K562 (cell line): ENCODE measurements around the gene MPV17L. TPM values are rescaled to one million over a fixed set of nuclear protein-coding genes. Genes with fewer than 3 reads are reported as not detected.

Experiments
- ATAC-seq: fragments of 200-7000 bp; cut with Tn5 transposase; 3 replicates; pipeline ENCODE4 v1.9.1; 2020; ENCODE audit warnings: moderate library complexity
- BruUV-seq: library from RNA; stranded (reverse); fragments of 400-500 nt; replicated peaks from 2 replicates; lab custom pipeline; 2021; lab: Mats Ljungman, UMichigan
- CTCF ChIA-PET: fragments of 300-600 bp; formaldehyde crosslinking; extraction: SDS; loops from one replicate; lab custom pipeline; 2021; ENCODE audit warnings: low intra/inter-chr PET ratio; lab: Yijun Ruan, JAX
- POLR2A ChIA-PET: fragments of 300-600, 350-650 bp; sonication (Branson Sonifier 250); formaldehyde crosslinking; extraction: SDS; loops from one replicate; lab custom pipeline; 2021; ENCODE audit warnings: antibody characterized with exemption, inconsistent platforms; lab: Yijun Ruan, JAX
- DNase-seq, 4 experiments: peaks; one replicate each; pipeline versions ENCODE4 v3.0.0 to v3.0.0-alpha.2; 2011 to 2018; ENCODE audit warnings: low spot score in 3 of 4, mixed read lengths in 3 of 4; ENCODE audit errors: extremely low read depth in 1 of 4
- FAIRE-seq: peaks from 2 replicates; lab custom pipeline; 2011; peaks lifted over from hg19 to GRCh38; lab: Jason Lieb, UNC
- H2AFZ ChIP-seq: 2 replicates; pipeline ENCODE4 v1.6.0; 2011; ENCODE audit warnings: low read depth, low read length, control low read depth, inconsistent platforms
- H3K27ac ChIP-seq: fragments of 200-600 bp; 3 replicates; pipeline ENCODE4 v1.8.0; 2011; ENCODE audit warnings: low read depth, mild to moderate bottlenecking, control low read depth, inconsistent platforms, low read length, moderate library complexity, mixed read lengths; ENCODE audit errors: extremely low read depth
- H3K27me3 ChIP-seq, 2 experiments: fragments of 300-600 bp in 1 of 2; 2 replicates in 1 of 2; 3 replicates in 1 of 2; pipeline versions ENCODE4 v1.6.0 to v1.8.0; 2011; ENCODE audit warnings: inconsistent platforms in 2 of 2, low read length in 2 of 2, mild to moderate bottlenecking in 1 of 2, mixed read lengths in 1 of 2, moderate library complexity in 1 of 2; ENCODE audit not compliant: control insufficient read depth in 2 of 2, insufficient read depth in 2 of 2
- H3K36me3 ChIP-seq: fragments of 300-600 bp; 3 replicates; pipeline ENCODE4 v1.8.0; 2011; ENCODE audit warnings: mild to moderate bottlenecking, low read length, inconsistent platforms; ENCODE audit not compliant: control insufficient read depth, insufficient read depth
- H3K4me1 ChIP-seq, 2 experiments: fragments of 200-600 bp in 1 of 2; replicated peaks in 1 of 2; 2 replicates in 1 of 2; 3 replicates in 1 of 2; pipeline versions ENCODE4 v1.5.1 to v1.8.0; 2011; ENCODE audit warnings: inconsistent platforms in 2 of 2, low read length in 2 of 2, mild to moderate bottlenecking in 1 of 2, mixed read lengths in 1 of 2, moderate library complexity in 1 of 2; ENCODE audit not compliant: control insufficient read depth in 2 of 2, insufficient read depth in 2 of 2
- H3K4me2 ChIP-seq: 2 replicates; pipeline ENCODE4 v1.6.1; 2011; ENCODE audit warnings: low read length, control low read depth, inconsistent platforms, mixed read lengths; ENCODE audit not compliant: insufficient read depth
- H3K4me3 ChIP-seq: fragments of 200-600 bp; sonication (generic), shearing (Covaris generic); 2 replicates; pipeline ENCODE4 v1.5.1; 2016; ENCODE audit warnings: control low read depth, inconsistent platforms
- H3K79me2 ChIP-seq: fragments of 200-600 bp; 3 replicates; pipeline ENCODE4 v1.8.0; 2011; ENCODE audit warnings: low read length, inconsistent platforms; ENCODE audit not compliant: control insufficient read depth, insufficient read depth
- H3K9ac ChIP-seq, 2 experiments: 2 replicates each; pipeline versions ENCODE4 v1.6.0 to v1.6.1; 2011; ENCODE audit warnings: low read depth in 2 of 2, low read length in 2 of 2, control low read depth in 1 of 2, inconsistent platforms in 1 of 2, mild to moderate bottlenecking in 1 of 2, mixed read lengths in 1 of 2; ENCODE audit not compliant: insufficient read depth in 1 of 2
- H3K9me1 ChIP-seq: one replicate; pipeline ENCODE4 v1.6.0; 2011; ENCODE audit warnings: inconsistent platforms, mild to moderate bottlenecking, low read length, moderate library complexity; ENCODE audit not compliant: control insufficient read depth, insufficient read depth
- H3K9me3 ChIP-seq: replicated peaks from 2 replicates; pipeline ENCODE4 v1.5.1; 2011; ENCODE audit warnings: low read depth, low read length, inconsistent platforms; ENCODE audit not compliant: control insufficient read depth, insufficient read depth
- H4K20me1 ChIP-seq: replicated peaks from 2 replicates; pipeline ENCODE4 v1.6.1; 2011; ENCODE audit warnings: low read length, inconsistent platforms, mixed read lengths; ENCODE audit not compliant: control insufficient read depth, insufficient read depth
- ARNT ChIP-seq, 2 experiments: fragments of 450-650 bp; IDR thresholded peaks; 2 replicates each; pipeline ENCODE4 v1.6.1; 2016; ENCODE audit warnings: mild to moderate bottlenecking in 1 of 2
- ETV1 ChIP-seq: fragments of 450-650 bp; conservative IDR thresholded peaks from 2 replicates; pipeline ENCODE4 v1.6.1; 2016; ENCODE audit warnings: missing genetic modification characterization, control low read depth, low read depth, missing compliant biosample characterization
- FOXA3 ChIP-seq, 2 experiments: fragments of 450-650 bp in 1 of 2; sonication (generic) in 1 of 2; formaldehyde crosslinking; IDR thresholded peaks in 1 of 2; conservative IDR thresholded peaks in 1 of 2; 2 replicates each; pipeline versions ENCODE4 v1.4.0 to v1.8.0; 2020 to 2022; ENCODE audit warnings: mild to moderate bottlenecking in 2 of 2, missing genetic modification reagents in 1 of 2
- FOXO4 ChIP-seq: fragments of 450-650 bp; formaldehyde crosslinking; IDR thresholded peaks from 2 replicates; pipeline ENCODE4 v1.4.0; 2020; ENCODE audit warnings: mild to moderate bottlenecking, moderate library complexity
- GATAD2B ChIP-seq: fragments of 450-650 bp; IDR thresholded peaks from 2 replicates; pipeline ENCODE4 v1.6.1; 2017; ENCODE audit warnings: mild to moderate bottlenecking, borderline replicate concordance
- HMG20A ChIP-seq: fragments of 450-650 bp; formaldehyde crosslinking; conservative IDR thresholded peaks from 2 replicates; pipeline ENCODE4 v1.4.0; 2020; ENCODE audit warnings: mild to moderate bottlenecking, mixed read lengths
- HOMEZ ChIP-seq: fragments of 250-450 bp; sonication (Bioruptor Pico); IDR thresholded peaks from 2 replicates; pipeline ENCODE4 v1.4.0; 2020; ENCODE audit warnings: mild to moderate bottlenecking, moderate library complexity
- KDM1A ChIP-seq, 2 experiments: fragments of 450-650 bp; IDR thresholded peaks; 2 replicates each; pipeline ENCODE4 v1.6.1; 2016; ENCODE audit warnings: mild to moderate bottlenecking in 2 of 2
- KLF16 ChIP-seq: IDR thresholded peaks from 2 replicates; pipeline ENCODE4 v1.6.1; 2016; ENCODE audit warnings: antibody characterized with exemption
- NCOA1 ChIP-seq: fragments of 450-650 bp; IDR thresholded peaks from 2 replicates; pipeline ENCODE4 v1.6.1; 2016; ENCODE audit warnings: low read depth
- NRF1 ChIP-seq, 2 experiments: fragments of 450-650 bp; IDR thresholded peaks in 1 of 2; conservative IDR thresholded peaks in 1 of 2; 2 replicates each; pipeline ENCODE4 v1.6.1; 2014; ENCODE audit warnings: mild to moderate bottlenecking in 2 of 2
- SRSF1 ChIP-seq: fragments of 200-400 bp; formaldehyde crosslinking; IDR thresholded peaks from 2 replicates; pipeline ENCODE4 v1.6.1; 2017; ENCODE audit warnings: mild to moderate bottlenecking, low read depth, low read length, moderate library complexity
- TAF15 ChIP-seq: fragments of 200-400 bp; formaldehyde crosslinking; IDR thresholded peaks from 2 replicates; pipeline ENCODE4 v1.6.1; 2017; ENCODE audit warnings: mild to moderate bottlenecking, low read depth, low read length, moderate library complexity
- ZNF184 ChIP-seq: sonication (generic); formaldehyde crosslinking; IDR thresholded peaks from 2 replicates; pipeline ENCODE4 v1.5.0; 2020; ENCODE audit warnings: missing genetic modification reagents
- ZNF282 ChIP-seq: sonication (generic); formaldehyde crosslinking; IDR thresholded peaks from 2 replicates; pipeline ENCODE4 v1.8.1; 2023; ENCODE audit warnings: missing genetic modification reagents
- ZNF384 ChIP-seq: IDR thresholded peaks from 2 replicates; pipeline ENCODE4 v1.6.1; 2012; ENCODE audit warnings: low read depth, low read length, improper control_type of control experiment
- ZNF561 ChIP-seq: fragments of 450-650 bp; formaldehyde crosslinking; conservative IDR thresholded peaks from 2 replicates; pipeline ENCODE4 v1.4.0; 2020; ENCODE audit warnings: mild to moderate bottlenecking, moderate library complexity
- ZNF639 ChIP-seq, 2 experiments: fragments of 200-800 bp in 1 of 2; sonication (Bioruptor generic) in 1 of 2; sonication (generic) in 1 of 2; formaldehyde crosslinking in 1 of 2; IDR thresholded peaks in 1 of 2; conservative IDR thresholded peaks in 1 of 2; 2 replicates each; pipeline versions ENCODE4 v1.5.0 to v1.6.1; 2016 to 2020; ENCODE audit warnings: missing compliant biosample characterization in 1 of 2, missing genetic modification characterization in 1 of 2, missing genetic modification reagents in 1 of 2
- WGBS: fragments of 100-300 bp; shearing (Covaris generic); methylation state at CpG from one replicate; pipeline ENCODE4 v1.1.6; 2016; ENCODE audit warnings: low coverage, mixed read lengths; ENCODE audit not compliant: insufficient coverage; ENCODE audit errors: missing lambda C conversion rate; 5-methylcytosine and 5-hydroxymethylcytosine counted together
- in situ Hi-C: fragments of 300-500 bp; cut with MboI; formaldehyde crosslinking; loops from 4 replicates; pipeline ENCODE4 v1.15.0; 2018; ENCODE audit warnings: inconsistent platforms, mixed read lengths
- intact Hi-C: fragments of 100-400 bp; cut with micrococcal nuclease; formaldehyde crosslinking; loops from 2 replicates; pipeline ENCODE4 v1.14.2; 2022
- polyA plus RNA-seq, 8 experiments: library from polyadenylated mRNA; depleted of rRNA in 4 of 8; stranded (reverse) in 5 of 8; unstranded in 3 of 8; fragments of >200 nt; fragmentation: Nextera tagmentation in 2 of 8; fragmentation: Illumina TruSeq in 1 of 8; extraction: Ambion mirVana in 2 of 8; extraction: Trizol in 1 of 8; gene quantifications; 2 replicates each; pipeline versions ENCODE4 v1.2.1 to v1.2.3, GENCODE V29; 2011 to 2014; ENCODE audit warnings: inconsistent platforms in 1 of 8, missing spikeins in 1 of 8
- total RNA-seq, 7 experiments: library from RNA; depleted of rRNA in 6 of 7; stranded (reverse); fragments of >200 nt in 6 of 7; fragmentation: Illumina TruSeq in 2 of 7; extraction: Trizol in 2 of 7; gene quantifications; 2 replicates each; pipeline versions ENCODE4 v1.2.1 to v1.2.3, GENCODE V29; 2011 to 2021; ENCODE audit warnings: low replicate concordance in 1 of 7

MPV17L gene
- total and polyA plus RNA-seq, 9 of the 15 experiments (the other 6 are each of a cell fraction or from before 2014, with no cell fraction given): not detected

DNA sequence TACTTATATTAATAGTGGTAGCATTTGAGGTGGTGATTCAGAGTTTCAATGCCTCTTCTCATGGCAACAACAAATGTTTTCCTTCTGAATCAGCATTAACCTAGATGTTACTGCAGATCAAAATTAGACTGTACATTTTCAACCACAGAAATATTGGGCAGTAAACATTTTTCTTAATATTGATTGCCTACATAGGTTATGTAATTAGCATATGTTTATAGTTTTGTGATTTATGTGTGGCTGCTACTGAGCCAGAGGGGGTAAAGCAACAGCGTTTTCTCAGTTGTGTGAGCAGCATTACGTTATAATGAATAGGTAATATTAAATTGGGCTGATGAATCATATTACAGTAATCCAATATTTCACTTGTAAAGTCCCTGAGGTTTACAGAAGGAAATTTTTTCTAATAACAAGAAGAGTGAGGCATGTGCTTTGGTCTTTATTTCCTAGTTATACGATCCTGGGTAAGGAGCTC, 20.0 kb downstream of the MPV17L start:
- CTCF ChIA-PET: no interaction called here
- Histone ChIP-seq H3K4me1 (no peaks in the 10 kb centered on the region), H3K9me1 (no peaks in the 10 kb centered on the region), H3K4me2 (no peak overlapping the region), H3K79me2 (no peaks in the 10 kb centered on the region), H3K9ac (no peak overlapping the region), H3K36me3 (no peaks in the 10 kb centered on the region), H2AFZ (no peak overlapping the region), H3K4me3 (no peak overlapping the region), H3K27ac (no peak overlapping the region), H3K9me3 (no peaks in the 10 kb centered on the region; the same call in 1 of the 2 replicates), H3K27me3 (peaks cover 11 to 26% of the 10 kb centered on the region in 2 experiments; a peak in 4 of 5 replicates), H4K20me1 (no peaks in the 10 kb centered on the region)
- ATAC-seq (no peak), DNase-seq (no peak), FAIRE-seq (no peak)
- 0% methylated on average over 3 of the region's 3 CpGs for WGBS
- intact Hi-C loops: no loop called here
- in situ Hi-C loops: no loop called here
- BruUV-seq: no TSS peak
- POLR2A ChIA-PET: interaction anchor here (0.7 kb wide), 1 partner anchor 86 kb away, joined by 3 read pairs; no protein-coding TSS in a partner anchor
- TF ChIP-seq KDM1A (IDR thresholded peaks at IDR 0.05) (no peak), GATAD2B (no peak), ZNF639 (CRISPR knock-in tag; conservative IDR thresholded peaks at IDR 0.05 in 1 of 2, IDR thresholded peaks at IDR 0.05 in 1 of 2) (no peak), ZNF384 (no peak), ZNF561 (CRISPR knock-in tag) (no peak), NCOA1 (no peak), HOMEZ (CRISPR knock-in tag) (no peak), NRF1 (conservative IDR thresholded peaks at IDR 0.05 in 1 of 2, IDR thresholded peaks at IDR 0.05 in 1 of 2) (no peak), ZNF184 (CRISPR knock-in tag) (no peak), KLF16 (no peak), HMG20A (no peak), SRSF1 (no peak), ETV1 (tag) (no peak), ARNT (IDR thresholded peaks at IDR 0.05) (no peak), FOXA3 (CRISPR knock-in tag; conservative IDR thresholded peaks at IDR 0.05 in 1 of 2, IDR thresholded peaks at IDR 0.05 in 1 of 2) (no peak), TAF15 (no peak), FOXO4 (CRISPR knock-in tag) (no peak), ZNF282 (no peak)
